Mesenchymal stem cell (in vitro differentiated cells and primary cell): ENCODE data around the gene MZT2B.
"Not testable (repeated sequence)": the region's sequence is repeated elsewhere in the genome, so short reads cannot be mapped to it uniquely, and the experiment has no call there.

Experiments
- DNase-seq: peaks from one replicate; pipeline ENCODE4 v3.0.0-alpha.2; 2013
- H2AFZ ChIP-seq: one replicate; pipeline ENCODE4 v1.6.1; 2013; ENCODE audit warnings: low read depth, mild to moderate bottlenecking, control low read depth, inconsistent platforms, low read length, moderate library complexity
- H2AK5ac ChIP-seq: 2 replicates; pipeline ENCODE4 v1.6.1; 2013; ENCODE audit warnings: low read length, moderate library complexity, mild to moderate bottlenecking, inconsistent platforms; ENCODE audit not compliant: severe bottlenecking
- H2BK120ac ChIP-seq: one replicate; pipeline ENCODE4 v1.6.1; 2013; ENCODE audit warnings: low read depth, mild to moderate bottlenecking, inconsistent platforms, low read length, moderate library complexity
- H2BK12ac ChIP-seq, 2 experiments: one replicate each; pipeline ENCODE4 v1.6.1; 2013; ENCODE audit warnings: inconsistent platforms in 2 of 2, low read length in 2 of 2, mild to moderate bottlenecking in 2 of 2, moderate library complexity in 2 of 2, control low read depth in 1 of 2
- H2BK15ac ChIP-seq: one replicate; pipeline ENCODE4 v1.6.1; 2013; ENCODE audit warnings: mild to moderate bottlenecking, low read depth, inconsistent platforms; ENCODE audit not compliant: poor library complexity, severe bottlenecking
- H2BK5ac ChIP-seq: 2 replicates; pipeline ENCODE4 v1.6.1; 2013; ENCODE audit warnings: low read depth, mild to moderate bottlenecking, low read length, control low read depth, inconsistent platforms; ENCODE audit not compliant: poor library complexity, severe bottlenecking
- H3K14ac ChIP-seq, 2 experiments: one replicate each; pipeline ENCODE4 v1.6.1; 2013; ENCODE audit warnings: inconsistent platforms in 2 of 2, low read length in 2 of 2, control low read depth in 1 of 2, mild to moderate bottlenecking in 1 of 2, moderate library complexity in 1 of 2
- H3K18ac ChIP-seq, 2 experiments: one replicate each; pipeline ENCODE4 v1.6.1; 2013; ENCODE audit warnings: inconsistent platforms in 2 of 2, low read length in 2 of 2, control low read depth in 1 of 2, low read depth in 1 of 2, mild to moderate bottlenecking in 1 of 2
- H3K23ac ChIP-seq, 2 experiments: one replicate each; pipeline ENCODE4 v1.6.1; 2013; ENCODE audit warnings: inconsistent platforms in 2 of 2, low read length in 2 of 2, mild to moderate bottlenecking in 2 of 2, moderate library complexity in 2 of 2, control low read depth in 1 of 2
- H3K27ac ChIP-seq: 2 replicates; pipeline ENCODE4 v1.5.1; 2013; ENCODE audit warnings: mild to moderate bottlenecking, moderate library complexity, low read length, control low read depth, inconsistent platforms; ENCODE audit not compliant: poor library complexity, severe bottlenecking
- H3K27me3 ChIP-seq, 2 experiments: 2 replicates each; pipeline versions ENCODE4 v1.6.1 to v1.7.0; 2013; ENCODE audit warnings: low read length in 2 of 2, mild to moderate bottlenecking in 2 of 2, moderate library complexity in 2 of 2, control low read depth in 1 of 2, inconsistent platforms in 1 of 2; ENCODE audit not compliant: control insufficient read depth in 1 of 2, insufficient read depth in 1 of 2
- H3K36me3 ChIP-seq, 2 experiments: 2 replicates each; pipeline versions ENCODE4 v1.6.1 to v1.7.0; 2013; ENCODE audit warnings: low read length in 2 of 2, control low read depth in 1 of 2, inconsistent platforms in 1 of 2, low read depth in 1 of 2, mild to moderate bottlenecking in 1 of 2; ENCODE audit not compliant: insufficient read depth in 2 of 2, control insufficient read depth in 1 of 2
- H3K4ac ChIP-seq, 2 experiments: one replicate each; pipeline ENCODE4 v1.6.1; 2013; ENCODE audit warnings: inconsistent platforms in 2 of 2, low read length in 2 of 2, mild to moderate bottlenecking in 2 of 2, moderate library complexity in 2 of 2, control low read depth in 1 of 2, low read depth in 1 of 2
- H3K4me1 ChIP-seq: 2 replicates; pipeline ENCODE4 v1.6.1; 2013; ENCODE audit warnings: low read depth, low read length, control low read depth; ENCODE audit not compliant: control insufficient read depth, insufficient read depth
- H3K4me2 ChIP-seq: 2 replicates; pipeline ENCODE4 v1.6.1; 2013; ENCODE audit warnings: low read length, mild to moderate bottlenecking, inconsistent platforms; ENCODE audit not compliant: poor library complexity, severe bottlenecking
- H3K4me3 ChIP-seq, 2 experiments: 2 replicates each; pipeline versions ENCODE4 v1.5.1 to v1.7.0; 2013; ENCODE audit warnings: low read length in 2 of 2, mild to moderate bottlenecking in 2 of 2, control low read depth in 1 of 2, low read depth in 1 of 2; ENCODE audit not compliant: insufficient read depth in 1 of 2
- H3K79me1 ChIP-seq: replicated peaks from 2 replicates; pipeline ENCODE4 v1.6.1; 2013; ENCODE audit warnings: mild to moderate bottlenecking, control low read depth, low read length, inconsistent platforms; ENCODE audit not compliant: poor library complexity, severe bottlenecking
- H3K9ac ChIP-seq: 2 replicates; pipeline ENCODE4 v1.7.0; 2013; ENCODE audit warnings: mild to moderate bottlenecking, low read length, moderate library complexity
- H3K9me3 ChIP-seq: 2 replicates; pipeline ENCODE4 v1.7.0; 2013; ENCODE audit warnings: mild to moderate bottlenecking, low read length; ENCODE audit not compliant: control insufficient read depth
- H4K8ac ChIP-seq: one replicate; pipeline ENCODE4 v1.6.1; 2013; ENCODE audit warnings: inconsistent platforms, mild to moderate bottlenecking, low read length, moderate library complexity
- H4K91ac ChIP-seq: one replicate; pipeline ENCODE4 v1.6.1; 2013; ENCODE audit warnings: mild to moderate bottlenecking, low read length, inconsistent platforms
- WGBS: methylation state at CpG from one replicate; pipeline ENCODE4 v1.1.7; 2013; ENCODE audit warnings: mixed read lengths; 5-methylcytosine and 5-hydroxymethylcytosine counted together

MZT2B gene

DNA sequence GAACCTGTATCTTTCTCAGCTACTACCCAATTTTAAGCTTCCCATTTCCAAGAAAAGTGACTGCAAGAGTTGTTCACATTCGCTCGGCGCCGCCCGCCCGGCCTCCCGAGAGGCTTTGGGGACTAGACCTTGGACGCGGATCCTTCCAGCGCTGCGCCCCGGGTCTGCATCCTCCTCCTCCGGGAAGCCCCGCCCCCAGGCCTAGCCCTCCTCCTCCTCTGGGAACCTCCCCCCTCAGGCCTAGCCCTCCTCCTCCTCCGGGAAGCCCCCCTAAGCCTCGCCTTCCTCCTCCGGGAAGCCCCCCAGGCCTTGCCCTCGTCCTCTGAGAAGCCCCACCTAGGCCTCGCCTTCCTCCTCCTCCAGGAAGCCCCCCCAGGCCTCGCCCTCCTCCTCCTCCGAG lies 45.9 kb downstream of the MZT2B start:
- not testable (repeated sequence) for H3K27ac ChIP-seq, H2BK15ac ChIP-seq, H3K18ac ChIP-seq, H3K4me3 ChIP-seq, H3K14ac ChIP-seq, H3K4me2 ChIP-seq, H4K8ac ChIP-seq, H2AFZ ChIP-seq, H3K4ac ChIP-seq, H2BK12ac ChIP-seq, H3K36me3 ChIP-seq, H3K9me3 ChIP-seq, H2BK5ac ChIP-seq, H3K79me1 ChIP-seq, H3K27me3 ChIP-seq, DNase-seq, H3K4me1 ChIP-seq, H4K91ac ChIP-seq, H3K23ac ChIP-seq, H2AK5ac ChIP-seq, H3K9ac ChIP-seq, H2BK120ac ChIP-seq
- WGBS, result 93% methylated on average over 14 of the region's 21 CpGs

DNA sequence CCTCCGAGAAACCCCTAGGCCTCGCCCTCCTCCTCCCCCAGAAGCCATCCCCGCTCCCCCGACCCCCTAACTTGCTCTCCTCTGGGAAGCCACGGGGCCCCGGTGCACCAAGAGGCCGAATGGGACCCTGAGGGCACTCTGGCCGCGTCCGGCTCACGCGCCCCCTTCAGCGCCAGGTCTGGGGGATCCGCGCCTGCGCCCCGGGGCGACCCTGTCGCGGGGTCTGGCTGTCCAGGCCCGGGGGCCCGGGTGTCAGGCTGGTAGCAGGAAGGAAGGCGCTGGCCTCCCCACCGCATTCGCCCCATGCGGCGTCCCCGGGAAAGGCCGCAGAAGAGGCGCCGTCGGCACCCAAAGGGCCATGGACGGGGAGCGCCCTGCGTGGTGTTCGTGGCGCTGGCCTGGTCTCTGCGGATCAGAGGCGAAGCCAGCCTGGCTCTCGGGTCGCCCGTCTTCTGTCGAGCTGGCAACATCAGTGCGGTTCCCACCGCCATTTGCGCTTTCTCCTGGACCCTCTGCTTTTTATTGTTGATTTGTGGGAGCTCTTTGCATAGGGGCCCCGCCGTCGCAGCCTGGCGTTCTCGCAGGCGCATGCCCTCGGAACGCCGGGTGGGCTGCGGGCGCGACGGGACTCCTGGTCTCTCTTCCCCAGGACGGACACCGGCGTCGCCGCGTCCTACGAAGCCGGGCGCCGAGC lies 46.6 kb downstream of the MZT2B start:
- not testable (repeated sequence) for DNase-seq, H3K27me3 ChIP-seq, H4K91ac ChIP-seq, H3K4me3 ChIP-seq, H2BK15ac ChIP-seq, H2AFZ ChIP-seq, H3K9ac ChIP-seq, H3K4me1 ChIP-seq, H3K18ac ChIP-seq, H3K14ac ChIP-seq, H3K9me3 ChIP-seq, H2BK12ac ChIP-seq, H3K36me3 ChIP-seq, H2AK5ac ChIP-seq, H3K4me2 ChIP-seq, H3K4ac ChIP-seq, H3K23ac ChIP-seq, H2BK120ac ChIP-seq, H2BK5ac ChIP-seq, H3K27ac ChIP-seq, H4K8ac ChIP-seq, H3K79me1 ChIP-seq
- whole genome bisulfite sequencing, result 97% methylated on average over 62 of the region's 69 CpGs

DNA sequence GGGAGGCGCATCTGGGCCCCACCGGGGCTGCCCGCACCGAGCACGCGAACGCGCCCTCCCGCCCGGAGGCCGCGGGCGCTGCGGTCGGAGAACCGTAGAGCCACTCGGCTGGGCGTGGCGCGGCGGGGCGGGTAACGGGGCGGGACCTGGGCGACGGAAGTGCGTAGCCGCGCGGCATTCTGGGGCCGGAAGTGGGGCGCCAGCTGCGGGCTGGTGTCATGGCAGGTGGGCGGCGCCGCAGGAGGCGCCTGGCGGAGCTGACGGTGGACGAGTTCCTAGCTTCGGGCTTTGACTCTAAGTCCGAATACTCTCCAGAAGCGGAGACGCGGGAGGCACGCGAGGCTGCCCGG lies 47.1 kb downstream of the MZT2B start:
- H3K23ac ChIP-seq, H3K27me3 ChIP-seq, H2BK120ac ChIP-seq, H2AK5ac ChIP-seq, H3K4me1 ChIP-seq, H3K4ac ChIP-seq, H2BK12ac ChIP-seq, H4K91ac ChIP-seq, H3K79me1 ChIP-seq, DNase-seq, H2AFZ ChIP-seq, H3K27ac ChIP-seq, H3K9me3 ChIP-seq, H2BK5ac ChIP-seq, H4K8ac ChIP-seq, H3K4me2 ChIP-seq, H3K18ac ChIP-seq, H2BK15ac ChIP-seq, H3K14ac ChIP-seq, H3K9ac ChIP-seq, H3K36me3 ChIP-seq: not testable (repeated sequence)
- H3K4me3 ChIP-seq, result peak overlapping the region in 1 of 2 experiments; percentile 60
- 96% methylated on average over 46 of the region's 48 CpGs for WGBS

DNA sequence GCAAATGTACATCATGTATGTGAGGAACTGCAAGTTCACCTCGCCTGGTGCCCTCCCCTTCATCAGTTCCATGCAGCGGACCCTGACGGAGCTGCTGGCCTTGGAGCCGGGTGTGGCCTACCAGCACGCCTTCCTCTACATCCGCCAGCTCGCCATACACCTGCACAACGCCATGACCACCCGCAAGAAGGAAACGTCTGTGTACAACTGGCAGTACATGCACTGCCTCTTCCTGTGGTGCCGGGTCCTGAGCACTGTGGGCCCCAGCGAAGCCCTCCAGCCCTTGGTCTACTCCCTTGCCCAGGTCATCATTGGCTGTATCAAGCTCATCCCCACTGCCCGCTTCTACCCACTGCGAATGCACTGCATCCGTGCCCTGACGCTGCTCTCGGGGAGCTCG lies 48.3 kb downstream of the MZT2B start:
- not testable (repeated sequence) for DNase-seq, H2AFZ ChIP-seq, H3K27ac ChIP-seq, H3K18ac ChIP-seq, H2BK120ac ChIP-seq, H3K4ac ChIP-seq, H2BK12ac ChIP-seq, H3K9ac ChIP-seq, H2BK5ac ChIP-seq, H3K9me3 ChIP-seq, H2AK5ac ChIP-seq, H3K4me2 ChIP-seq, H3K27me3 ChIP-seq, H2BK15ac ChIP-seq, H3K36me3 ChIP-seq, H3K79me1 ChIP-seq, H4K8ac ChIP-seq, H4K91ac ChIP-seq, H3K14ac ChIP-seq, H3K4me3 ChIP-seq, H3K4me1 ChIP-seq, H3K23ac ChIP-seq
- WGBS, result 91% methylated on average over 11 of the region's 18 CpGs
